Coronary artery (tissue), 2 donors: ENCODE results near the gene TBX19.

ENCODE experiments used
- DNase-seq: peaks from one replicate; pipeline ENCODE4 v3.0.0-alpha.2; 2017; ENCODE audit warnings: low spot score
- H3K27ac ChIP-seq, 2 donors: fragments of 200-600 bp; sonication (generic); one replicate each; pipeline ENCODE4 v1.5.1; 2016 to 2019
- H3K4me3 ChIP-seq: fragments of 200-600 bp; sonication (generic); 2 replicates; pipeline ENCODE4 v1.5.1; 2016; ENCODE audit warnings: mild to moderate bottlenecking, moderate library complexity
- CTCF ChIP-seq: fragments of 200-600 bp; sonication (generic); IDR thresholded peaks from one replicate; pipeline ENCODE4 v1.5.1; 2019; ENCODE audit warnings: antibody characterized with exemption

TBX19 gene

GRCh38 chr1:168288311-168289052 lies 7.8 kb downstream of the TBX19 start:
- H3K4me3 ChIP-seq: no peak overlapping the region
- H3K27ac ChIP-seq: no peak overlapping the region
- DNase-seq: no peak
- TF ChIP-seq CTCF: no peak

- no peak overlapping the region for H3K4me3 ChIP-seq
- no peak overlapping the region for H3K27ac ChIP-seq
- no peak for DNase-seq
- no peak for TF ChIP-seq CTCF
Measured at GRCh38 chr1:168291222-168291837, 10.7 kb downstream of the TBX19 start.

GRCh38 chr1:168293356-168293755 lies 12.7 kb downstream of the TBX19 start:
- DNase-seq: no peak
- no peak overlapping the region for H3K4me3 ChIP-seq
- TF ChIP-seq CTCF: no peak
- no peak overlapping the region for H3K27ac ChIP-seq

- TF ChIP-seq CTCF: no peak
- no peak overlapping the region for H3K4me3 ChIP-seq
- no peak overlapping the region for H3K27ac ChIP-seq
- no peak for DNase-seq
Measured at GRCh38 chr1:168295411-168296114, 14.9 kb downstream of the TBX19 start.

GRCh38 chr1:168297019-168297730 lies 16.5 kb downstream of the TBX19 start:
- Histone ChIP-seq H3K27ac (no peak overlapping the region), H3K4me3 (no peak overlapping the region)
- TF ChIP-seq CTCF: no peak
- no peak for DNase-seq

- TF ChIP-seq CTCF: no peak
- H3K27ac ChIP-seq: no peak overlapping the region
- H3K4me3 ChIP-seq: no peak overlapping the region
- DNase-seq: no peak
Measured at GRCh38 chr1:168298446-168298845, 17.8 kb downstream of the TBX19 start.
